ENCODE results near the gene FKBP11. TPM values are rescaled to one million over a fixed set of nuclear protein-coding genes. Genes with fewer than 3 reads are reported as not detected.
A peak's percentile ranks its signal among the peaks of the same experiment; 100 is the strongest.

FKBP11 gene
- total and polyA plus RNA-seq, 2 of the 8 experiments (the other 6 are each of a cell fraction or from before 2014, with no cell fraction given), result 45.7 to 65.1 TPM

DNA sequence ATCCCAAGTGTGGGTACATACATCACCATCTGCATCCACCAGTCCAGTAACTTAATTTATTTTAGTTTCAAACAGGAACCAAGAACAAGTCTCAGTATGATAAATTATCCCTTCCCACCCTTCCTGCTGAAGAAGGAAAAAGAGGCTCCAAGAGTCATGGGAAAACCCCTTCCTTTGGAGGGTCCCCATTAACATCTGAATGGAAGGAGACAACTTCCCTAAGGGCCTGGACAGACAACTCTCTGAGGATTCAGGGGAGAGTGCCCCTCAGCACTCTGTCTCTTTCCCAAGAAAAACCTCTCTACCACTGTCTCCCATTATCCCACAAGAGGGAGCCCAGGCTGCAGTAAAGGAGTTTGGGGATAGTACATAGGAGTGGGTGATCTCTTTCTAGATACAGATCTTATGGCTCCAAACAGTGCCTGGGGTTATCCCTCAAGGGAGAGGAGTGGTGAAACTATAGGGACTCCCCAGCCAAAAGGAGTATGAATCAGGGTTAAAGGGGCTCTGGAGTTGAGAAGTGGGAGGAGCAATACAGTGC is 40.1 kb upstream of the FKBP11 start:
- no peak overlapping the region for H4K5ac ChIP-seq (ENCODE audit: insufficient read length, low read depth, low read length)
- H3K4ac ChIP-seq (replicated peaks; ENCODE audit: insufficient read length, low read depth, low read length), result no peak overlapping the region
- FAIRE-seq, result peak; percentile 97
- H3K9ac ChIP-seq (replicated peaks in 1 of 4; ENCODE audit: extremely low read depth in 1 of 4, low read depth in 3 of 4, low read length in 3 of 4), result no peak overlapping the region
- peak overlapping the region in 1 of 4 experiments; percentile 38; a peak in 3 of 8 replicates for H3K4me3 ChIP-seq (ENCODE audit: extremely low read depth in 1 of 4, insufficient read depth in 2 of 4, low read depth in 3 of 4, low read length in 4 of 4)
- H3K79me2 ChIP-seq (ENCODE audit: control insufficient read depth in 1 of 2, insufficient read depth in 2 of 2, low read length in 2 of 2), result no peaks in the 10 kb centered on the region
- H3K4me2 ChIP-seq (ENCODE audit: insufficient read depth in 1 of 2, low read depth in 2 of 2, low read length in 2 of 2), result peak overlapping the region; percentile 34 to 47; a peak in 3 of 4 replicates
- H2AFZ ChIP-seq (ENCODE audit: low read length), result no peak overlapping the region
- no peak overlapping the region; the same call in 1 of the 2 replicates for H3K18ac ChIP-seq (ENCODE audit: extremely low read depth, low read length)
- no peak overlapping the region for H4K8ac ChIP-seq (ENCODE audit: extremely low read depth, insufficient read depth, low read length)
- H3K36me3 ChIP-seq (ENCODE audit: control insufficient read depth in 2 of 4, insufficient read depth in 4 of 4, low read length in 3 of 4), result no peaks in the 10 kb centered on the region
- peak overlapping the region; percentile 82; the same call in 1 of the 2 replicates for H2BK20ac ChIP-seq (ENCODE audit: low read length)
- peak in 1 of 2 experiments; percentile 36 for DNase-seq (ENCODE audit: low read depth in 1 of 2, low spot score in 2 of 2)
- peaks cover 10 to 36% (median 34%) of the 10 kb centered on the region in 4 experiments for H3K27me3 ChIP-seq (replicated peaks in 1 of 4; ENCODE audit: control insufficient read depth in 3 of 4, extremely low read depth in 1 of 4, insufficient read depth in 3 of 4, low read length in 3 of 4)
- H2BK12ac ChIP-seq (ENCODE audit: low read depth, low read length), result no peak overlapping the region
- H3K27ac ChIP-seq (ENCODE audit: low read depth, low read length), result peak overlapping the region; percentile 55; the same call in 1 of the 2 replicates
- H4K91ac ChIP-seq (replicated peaks; ENCODE audit: insufficient read length, low read length), result no peak overlapping the region
- H3K23me2 ChIP-seq (ENCODE audit: low read depth, low read length), result peaks cover 3% of the 10 kb centered on the region
- POLR2A ChIA-PET (ENCODE audit: partially characterized antibody), result interaction anchor here (1.1 to 6.9 kb wide), 4 partner anchors 8 to 99 kb away, joined by 3 to 65 read pairs (median 4); partner anchors contain the start of genes ARF3 and RND1
- no peak overlapping the region for H3K23ac ChIP-seq (ENCODE audit: insufficient read length)
- H3K9me3 ChIP-seq (ENCODE audit: insufficient read depth in 2 of 2, low read depth in 1 of 2, low read length in 1 of 2), result no peaks in the 10 kb centered on the region
- no peak overlapping the region for H2AK5ac ChIP-seq (ENCODE audit: low read depth, low read length)
- no peaks in the 10 kb centered on the region for H4K20me1 ChIP-seq (replicated peaks in 1 of 2; ENCODE audit: control insufficient read depth in 1 of 2, insufficient read depth in 2 of 2, low read length in 2 of 2)
- H3K4me1 ChIP-seq (replicated peaks in 1 of 4; ENCODE audit: control insufficient read depth in 3 of 4, insufficient read depth in 4 of 4, low read length in 3 of 4), result peaks cover 23 to 36% (median 34%) of the 10 kb centered on the region in 4 experiments
- no peaks in the 10 kb centered on the region for H3K79me1 ChIP-seq (ENCODE audit: low read depth, low read length)
- H2BK15ac ChIP-seq (ENCODE audit: low read length), result no peak overlapping the region
- H3K14ac ChIP-seq (ENCODE audit: insufficient read length), result no peak overlapping the region
- H3K56ac ChIP-seq (replicated peaks; ENCODE audit: insufficient read length, low read depth, low read length), result no peak overlapping the region
- H2BK120ac ChIP-seq (replicated peaks; ENCODE audit: low read depth, low read length), result no peak overlapping the region
- no peak overlapping the region for H2BK5ac ChIP-seq (ENCODE audit: low read depth, low read length)
- CTCF ChIA-PET (ENCODE audit: partially characterized antibody), result interaction anchor here (0.6 to 40.8 kb wide), 8 partner anchors 8 to 150 kb away, joined by 3 to 1336 read pairs (median 8); partner anchors contain the start of genes ARF3, DDN and WNT1
- peak; percentile 36; the same call in 1 of the 2 replicates for TF ChIP-seq EGR1 (IDR thresholded peaks at IDR 0.05; ENCODE audit: borderline replicate concordance, low read depth, low read length)
- TF ChIP-seq ASH2L (IDR thresholded peaks at IDR 0.05; ENCODE audit: low read length), result peak; percentile 54
- no peak for TF ChIP-seq ZNF274 (IDR thresholded peaks at IDR 0.05; ENCODE audit: borderline replicate concordance, extremely low read depth, low read length)
- peak; percentile 52 for TF ChIP-seq EZH2 (IDR thresholded peaks at IDR 0.05; ENCODE audit: low read depth, low read length, severe bottlenecking)
- TF ChIP-seq CTCF (IDR thresholded peaks at IDR 0.05; ENCODE audit: control extremely low read depth in 1 of 3, insufficient read depth in 1 of 3, low read depth in 1 of 3, low read length in 3 of 3), result peak in 2 of 3 experiments; percentile 55 to 62; a peak in 3 of 4 replicates
- 0 out of 2 replicates have a peak, but pooled peaks have one; percentile 48 for TF ChIP-seq POU5F1 (IDR thresholded peaks at IDR 0.05; ENCODE audit: low read depth, low read length)
- TF ChIP-seq BRCA1 (IDR thresholded peaks at IDR 0.05; ENCODE audit: low read depth, low read length), result no peak
- TF ChIP-seq, protein P1, sequence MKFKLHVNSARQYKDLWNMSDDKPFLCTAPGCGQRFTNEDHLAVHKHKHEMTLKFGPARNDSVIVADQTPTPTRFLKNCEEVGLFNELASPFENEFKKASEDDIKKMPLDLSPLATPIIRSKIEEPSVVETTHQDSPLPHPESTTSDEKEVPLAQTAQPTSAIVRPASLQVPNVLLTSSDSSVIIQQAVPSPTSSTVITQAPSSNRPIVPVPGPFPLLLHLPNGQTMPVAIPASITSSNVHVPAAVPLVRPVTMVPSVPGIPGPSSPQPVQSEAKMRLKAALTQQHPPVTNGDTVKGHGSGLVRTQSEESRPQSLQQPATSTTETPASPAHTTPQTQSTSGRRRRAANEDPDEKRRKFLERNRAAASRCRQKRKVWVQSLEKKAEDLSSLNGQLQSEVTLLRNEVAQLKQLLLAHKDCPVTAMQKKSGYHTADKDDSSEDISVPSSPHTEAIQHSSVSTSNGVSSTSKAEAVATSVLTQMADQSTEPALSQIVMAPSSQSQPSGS (IDR thresholded peaks at IDR 0.05; ENCODE audit: low read length), result no peak; the same call in 1 of the 2 replicates
- peak; percentile 11; the same call in 1 of the 2 replicates for TF ChIP-seq SP1 (IDR thresholded peaks at IDR 0.05; ENCODE audit: low read depth, low read length)

Measured in H1 (cell line).